HG03196 (cell line): ENCODE results near the gene COA5.
A peak's percentile ranks its signal among the peaks of the same experiment; 100 is the strongest.

Experiments
- ATAC-seq: cut with Tn5 transposase; IDR thresholded peaks from one replicate; pipeline ENCODE4 v1.9.1; 2021; ENCODE audit not compliant: unreplicated experiment

Gene COA5

GRCh38 chr2:98608116-98608961 lies at the start of gene COA5, which contains the start of gene UNC50:
TSS of gene COA5 (minus strand) at chr2:98608512. CDS start at chr2:98608405, 107 bp downstream.
TSS of gene UNC50 (plus strand) at chr2:98608589. CDS start at chr2:98609760, 1,171 bp downstream.
- peak; percentile 94 for ATAC-seq

- ATAC-seq, result no peak
Measured at GRCh38 chr2:98656800-98657199, 48.5 kb upstream of the COA5 start.

- ATAC-seq, result no peak
Measured at GRCh38 chr2:98654699-98655495, 46.6 kb upstream of the COA5 start.

- no peak for ATAC-seq
Measured at GRCh38 chr2:98650998-98651397, 42.7 kb upstream of the COA5 start.

GRCh38 chr2:98649992-98650375 lies 41.7 kb upstream of the COA5 start:
- ATAC-seq, result no peak

- ATAC-seq, result no peak
Measured at GRCh38 chr2:98649135-98649991, 41.1 kb upstream of the COA5 start.

- ATAC-seq, result no peak
Measured at GRCh38 chr2:98648451-98648850, 40.1 kb upstream of the COA5 start.

GRCh38 chr2:98647636-98648035 lies 39.3 kb upstream of the COA5 start:
- no peak for ATAC-seq

- ATAC-seq, result no peak
Measured at GRCh38 chr2:98643496-98644100, 35.3 kb upstream of the COA5 start.

GRCh38 chr2:98637401-98638147 lies 29.3 kb upstream of the COA5 start:
- no peak for ATAC-seq

- no peak for ATAC-seq
Measured at GRCh38 chr2:98634406-98635092, 26.2 kb upstream of the COA5 start.

GRCh38 chr2:98632351-98632750 lies 24.0 kb upstream of the COA5 start:
- ATAC-seq, result no peak

GRCh38 chr2:98623657-98624056 lies 15.3 kb upstream of the COA5 start:
- ATAC-seq, result no peak

- no peak for ATAC-seq
Measured at GRCh38 chr2:98617149-98617548, 8.8 kb upstream of the COA5 start.

- no peak for ATAC-seq
Measured at GRCh38 chr2:98615481-98615880, 7.2 kb upstream of the COA5 start.

- ATAC-seq, result no peak
Measured at GRCh38 chr2:98614024-98614739, 5.9 kb upstream of the COA5 start.

GRCh38 chr2:98608962-98609604 lies 771 bp upstream of the COA5 start:
- ATAC-seq, result peak; percentile 16

- no peak for ATAC-seq
Measured at GRCh38 chr2:98607741-98608115, 584 bp downstream of the COA5 start.
